Measurements from ENCODE around the gene NUTM1.

DNA sequence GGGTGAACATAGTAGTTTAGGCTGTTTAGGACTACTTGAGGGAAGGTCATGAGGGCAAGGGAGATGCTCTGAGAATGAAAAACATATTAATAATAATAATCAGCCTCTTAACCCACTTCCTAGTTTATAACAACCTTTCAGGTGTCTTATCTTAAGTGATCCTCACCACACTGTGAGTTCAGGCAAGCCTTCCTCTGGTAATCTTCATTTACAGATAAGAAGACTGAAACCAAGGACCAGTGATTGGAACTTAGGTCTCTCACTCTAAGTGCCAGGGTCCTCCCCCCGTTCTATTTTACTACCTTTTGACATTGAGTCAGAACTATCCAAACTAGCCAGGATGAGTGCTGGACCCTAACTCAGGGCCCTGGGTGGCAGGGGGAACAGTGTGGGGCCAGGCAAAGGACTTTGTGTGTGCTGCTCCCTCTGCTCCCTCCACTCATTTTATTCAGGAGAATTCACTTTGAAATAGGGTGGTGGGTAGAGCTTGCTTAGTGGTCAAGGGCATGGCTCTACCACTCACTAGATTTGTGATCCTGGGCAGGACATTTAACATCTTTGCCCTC lies 5.7 kb downstream of the NUTM1 start:
- TF ChIP-seq RNF2 (IDR thresholded peaks at IDR 0.05; ENCODE audit: borderline replicate concordance, low read depth) (no peak), KDM5A (IDR thresholded peaks at IDR 0.05) (no peak), CTCF (IDR thresholded peaks at IDR 0.05) (no peak), POLR2A (IDR thresholded peaks at IDR 0.05; ENCODE audit: low read length) (no peak), GATA3 (IDR thresholded peaks at IDR 0.05; ENCODE audit: borderline replicate concordance) (no peak), HEYL (CRISPR knock-in tag; IDR thresholded peaks at IDR 0.05) (no peak), REST (IDR thresholded peaks at IDR 0.05) (no peak), EP300 (IDR thresholded peaks at IDR 0.05) (no peak), MAFK (IDR thresholded peaks at IDR 0.05; ENCODE audit: partially characterized antibody) (no peak), JUN (IDR thresholded peaks at IDR 0.05) (no peak)
- TF ChIP-seq, protein P1, sequence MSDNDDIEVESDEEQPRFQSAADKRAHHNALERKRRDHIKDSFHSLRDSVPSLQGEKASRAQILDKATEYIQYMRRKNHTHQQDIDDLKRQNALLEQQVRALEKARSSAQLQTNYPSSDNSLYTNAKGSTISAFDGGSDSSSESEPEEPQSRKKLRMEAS (IDR thresholded peaks at IDR 0.05) = no peak
- TF ChIP-seq, protein P2, sequence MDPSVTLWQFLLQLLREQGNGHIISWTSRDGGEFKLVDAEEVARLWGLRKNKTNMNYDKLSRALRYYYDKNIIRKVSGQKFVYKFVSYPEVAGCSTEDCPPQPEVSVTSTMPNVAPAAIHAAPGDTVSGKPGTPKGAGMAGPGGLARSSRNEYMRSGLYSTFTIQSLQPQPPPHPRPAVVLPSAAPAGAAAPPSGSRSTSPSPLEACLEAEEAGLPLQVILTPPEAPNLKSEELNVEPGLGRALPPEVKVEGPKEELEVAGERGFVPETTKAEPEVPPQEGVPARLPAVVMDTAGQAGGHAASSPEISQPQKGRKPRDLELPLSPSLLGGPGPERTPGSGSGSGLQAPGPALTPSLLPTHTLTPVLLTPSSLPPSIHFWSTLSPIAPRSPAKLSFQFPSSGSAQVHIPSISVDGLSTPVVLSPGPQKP (IDR thresholded peaks at IDR 0.05; ENCODE audit: low read depth, low read length) = no peak
